SK-N-SH treated with all-trans-retinoic acid at 6 μM for 48 hours (cell line): ENCODE results near the gene TBC1D22B.

Source experiments
- ATAC-seq: fragments of 200-7000 bp; cut with Tn5 transposase; 3 replicates; pipeline ENCODE4 v1.9.1; 2020; ENCODE audit warnings: mild to moderate bottlenecking, moderate library complexity
- ARNTL ChIP-seq: fragments of 450-650 bp; formaldehyde crosslinking; IDR thresholded peaks from 2 replicates; pipeline ENCODE4 v1.5.0; 2020; ENCODE audit warnings: low read depth, mild to moderate bottlenecking, moderate library complexity, borderline replicate concordance
- BACH2 ChIP-seq: fragments of 250-450 bp; sonication (Bioruptor Pico); IDR thresholded peaks from 2 replicates; pipeline ENCODE4 v1.9.0; 2021; ENCODE audit warnings: mild to moderate bottlenecking, borderline replicate concordance
- CSDC2 ChIP-seq: fragments of 250-450 bp; sonication (Bioruptor Pico); IDR thresholded peaks from 2 replicates; pipeline ENCODE4 v1.5.0; 2020; ENCODE audit warnings: mild to moderate bottlenecking, moderate library complexity
- ESRRG ChIP-seq: fragments of 250-450 bp; sonication (Bioruptor Pico); IDR thresholded peaks from 2 replicates; pipeline ENCODE4 v1.6.1; 2021; ENCODE audit warnings: mild to moderate bottlenecking
- GLIS3 ChIP-seq: fragments of 250-450 bp; sonication (Bioruptor Pico); IDR thresholded peaks from 2 replicates; pipeline ENCODE4 v1.5.0; 2020; ENCODE audit warnings: mild to moderate bottlenecking, moderate library complexity
- ISL1 ChIP-seq: fragments of 250-450 bp; sonication (Bioruptor Pico); IDR thresholded peaks from 2 replicates; pipeline ENCODE4 v2.1.2; 2022; ENCODE audit warnings: mild to moderate bottlenecking, moderate library complexity
- OSR1 ChIP-seq: fragments of 250-450 bp; sonication (Bioruptor Pico); IDR thresholded peaks from 2 replicates; pipeline ENCODE4 v1.8.0; 2022; ENCODE audit warnings: moderate library complexity, mild to moderate bottlenecking, inconsistent platforms
- PPARA ChIP-seq: fragments of 250-450 bp; sonication (Bioruptor Pico); IDR thresholded peaks from 2 replicates; pipeline ENCODE4 v1.5.0; 2020; ENCODE audit warnings: mild to moderate bottlenecking, borderline replicate concordance
- RARB ChIP-seq: fragments of 250-450 bp; sonication (Bioruptor Pico); IDR thresholded peaks from 2 replicates; pipeline ENCODE4 v1.8.0; 2021; ENCODE audit warnings: mild to moderate bottlenecking, moderate library complexity
- SNAI2 ChIP-seq: fragments of 250-450 bp; sonication (Bioruptor Pico); IDR thresholded peaks from 2 replicates; pipeline ENCODE4 v1.5.0; 2020; ENCODE audit warnings: mild to moderate bottlenecking, moderate library complexity
- TCF4 ChIP-seq: fragments of 250-450 bp; sonication (Bioruptor Pico); IDR thresholded peaks from 2 replicates; pipeline ENCODE4 v1.8.0; 2021; ENCODE audit warnings: mild to moderate bottlenecking, moderate library complexity, borderline replicate concordance
- TOX ChIP-seq: fragments of 250-450 bp; sonication (Bioruptor Pico); IDR thresholded peaks from 2 replicates; pipeline ENCODE4 v1.8.0; 2021; ENCODE audit warnings: mild to moderate bottlenecking, moderate library complexity, borderline replicate concordance
- ZC3H10 ChIP-seq: fragments of 250-450 bp; sonication (Bioruptor Pico); IDR thresholded peaks from 2 replicates; pipeline ENCODE4 v1.5.1; 2021; ENCODE audit warnings: mild to moderate bottlenecking, moderate library complexity
- ZFP3 ChIP-seq: fragments of 250-450 bp; sonication (Bioruptor Pico); IDR thresholded peaks from 2 replicates; pipeline ENCODE4 v1.5.0; 2020; ENCODE audit warnings: mild to moderate bottlenecking, moderate library complexity
- ZFP30 ChIP-seq: fragments of 450-650 bp; formaldehyde crosslinking; IDR thresholded peaks from 2 replicates; pipeline ENCODE4 v1.5.0; 2022; ENCODE audit warnings: mild to moderate bottlenecking, moderate library complexity
- ZNF565 ChIP-seq: fragments of 450-650 bp; formaldehyde crosslinking; conservative IDR thresholded peaks from 2 replicates; pipeline ENCODE4 v1.5.0; 2020; ENCODE audit warnings: low read depth, mild to moderate bottlenecking, moderate library complexity
- ZNF70 ChIP-seq: fragments of 450-650 bp; formaldehyde crosslinking; IDR thresholded peaks from 2 replicates; pipeline ENCODE4 v1.5.0; 2020; ENCODE audit warnings: mild to moderate bottlenecking, moderate library complexity
- ZNF8 ChIP-seq: fragments of 450-650 bp; formaldehyde crosslinking; IDR thresholded peaks from 2 replicates; pipeline ENCODE4 v1.5.0; 2020; ENCODE audit warnings: mild to moderate bottlenecking, moderate library complexity
- TF ChIP-seq, protein P1 (sequence below): fragments of 250-450 bp; sonication (Bioruptor Pico); IDR thresholded peaks from 2 replicates; pipeline ENCODE4 v1.5.1; 2021; ENCODE audit warnings: mild to moderate bottlenecking, moderate library complexity
- TF ChIP-seq, protein P2 (sequence below): fragments of 250-450 bp; sonication (Bioruptor Pico); IDR thresholded peaks from 2 replicates; pipeline ENCODE4 v1.8.0; 2020; ENCODE audit warnings: mild to moderate bottlenecking, moderate library complexity, borderline replicate concordance
- TF ChIP-seq, protein P3 (sequence below): fragments of 250-450 bp; sonication (Bioruptor Pico); IDR thresholded peaks from 2 replicates; pipeline ENCODE4 v1.5.0; 2020; ENCODE audit warnings: mild to moderate bottlenecking, moderate library complexity
- TF ChIP-seq, protein P4 (sequence below): fragments of 250-450 bp; sonication (Bioruptor Pico); IDR thresholded peaks from 2 replicates; pipeline ENCODE4 v1.5.1; 2020; ENCODE audit warnings: low read depth, mild to moderate bottlenecking, moderate library complexity
- TF ChIP-seq, protein P5 (sequence below): fragments of 250-450 bp; sonication (Bioruptor Pico); IDR thresholded peaks from 2 replicates; pipeline ENCODE4 v1.8.0; 2021; ENCODE audit warnings: low read depth, mild to moderate bottlenecking, moderate library complexity, borderline replicate concordance

The TBC1D22B gene

DNA sequence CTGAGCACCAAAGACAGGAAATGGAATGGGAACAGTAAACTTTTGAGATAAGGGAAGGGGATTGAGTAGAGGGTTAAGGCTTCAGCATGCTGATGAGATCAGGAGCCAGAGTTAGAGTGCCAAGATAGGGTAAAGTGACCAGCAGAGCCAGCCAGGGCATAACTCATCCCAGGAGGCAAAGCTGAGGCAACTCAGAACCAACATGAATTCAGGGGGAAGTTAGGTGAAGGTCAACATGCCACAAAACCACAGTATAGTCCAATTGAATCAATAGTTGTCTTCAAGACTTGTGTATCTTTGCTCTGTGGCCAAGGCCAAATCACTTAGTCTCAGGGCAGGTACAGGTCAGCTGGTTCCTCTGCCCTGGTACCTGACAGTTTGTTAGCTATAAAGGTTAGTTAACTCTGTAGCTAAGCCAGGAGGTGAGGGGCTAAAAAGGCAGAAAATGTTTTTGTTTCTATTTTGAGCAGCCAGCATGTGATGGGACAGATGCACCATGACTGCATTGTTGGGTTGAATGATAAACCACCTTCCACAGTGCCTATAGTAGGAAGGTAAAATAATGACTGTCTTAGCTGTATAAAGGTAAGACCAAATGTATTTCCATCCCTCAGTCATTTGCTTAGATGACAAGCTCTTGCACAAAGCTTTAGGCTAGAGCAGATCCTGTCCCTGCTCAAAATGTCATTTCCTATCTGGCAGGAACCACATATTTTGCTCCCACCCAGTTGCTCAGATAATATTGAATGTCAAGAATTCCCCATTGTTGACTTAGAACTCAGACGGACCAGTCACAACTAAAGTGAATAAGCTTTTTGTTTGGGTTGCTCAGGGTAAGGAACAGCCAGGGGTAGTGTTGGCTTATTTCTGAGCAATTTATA is 112.0 kb downstream of the TBC1D22B start:
- ATAC-seq, result no peak
- TF ChIP-seq, protein P1, sequence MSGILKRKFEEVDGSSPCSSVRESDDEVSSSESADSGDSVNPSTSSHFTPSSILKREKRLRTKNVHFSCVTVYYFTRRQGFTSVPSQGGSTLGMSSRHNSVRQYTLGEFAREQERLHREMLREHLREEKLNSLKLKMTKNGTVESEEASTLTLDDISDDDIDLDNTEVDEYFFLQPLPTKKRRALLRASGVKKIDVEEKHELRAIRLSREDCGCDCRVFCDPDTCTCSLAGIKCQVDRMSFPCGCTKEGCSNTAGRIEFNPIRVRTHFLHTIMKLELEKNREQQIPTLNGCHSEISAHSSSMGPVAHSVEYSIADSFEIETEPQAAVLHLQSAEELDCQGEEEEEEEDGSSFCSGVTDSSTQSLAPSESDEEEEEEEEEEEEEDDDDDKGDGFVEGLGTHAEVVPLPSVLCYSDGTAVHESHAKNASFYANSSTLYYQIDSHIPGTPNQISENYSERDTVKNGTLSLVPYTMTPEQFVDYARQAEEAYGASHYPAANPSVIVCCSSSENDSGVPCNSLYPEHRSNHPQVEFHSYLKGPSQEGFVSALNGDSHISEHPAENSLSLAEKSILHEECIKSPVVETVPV (CRISPR knock-in tag), result no peak
- TF ChIP-seq ZNF70 (CRISPR knock-in tag) (no peak), ISL1 (CRISPR knock-in tag) (no peak), RARB (CRISPR knock-in tag) (no peak), ESRRG (CRISPR knock-in tag) (no peak), BACH2 (CRISPR knock-in tag) (no peak), SNAI2 (CRISPR knock-in tag) (no peak), ZFP30 (CRISPR knock-in tag) (no peak), PPARA (CRISPR knock-in tag) (no peak), ZC3H10 (no peak), OSR1 (no peak)
- TF ChIP-seq, protein P2, sequence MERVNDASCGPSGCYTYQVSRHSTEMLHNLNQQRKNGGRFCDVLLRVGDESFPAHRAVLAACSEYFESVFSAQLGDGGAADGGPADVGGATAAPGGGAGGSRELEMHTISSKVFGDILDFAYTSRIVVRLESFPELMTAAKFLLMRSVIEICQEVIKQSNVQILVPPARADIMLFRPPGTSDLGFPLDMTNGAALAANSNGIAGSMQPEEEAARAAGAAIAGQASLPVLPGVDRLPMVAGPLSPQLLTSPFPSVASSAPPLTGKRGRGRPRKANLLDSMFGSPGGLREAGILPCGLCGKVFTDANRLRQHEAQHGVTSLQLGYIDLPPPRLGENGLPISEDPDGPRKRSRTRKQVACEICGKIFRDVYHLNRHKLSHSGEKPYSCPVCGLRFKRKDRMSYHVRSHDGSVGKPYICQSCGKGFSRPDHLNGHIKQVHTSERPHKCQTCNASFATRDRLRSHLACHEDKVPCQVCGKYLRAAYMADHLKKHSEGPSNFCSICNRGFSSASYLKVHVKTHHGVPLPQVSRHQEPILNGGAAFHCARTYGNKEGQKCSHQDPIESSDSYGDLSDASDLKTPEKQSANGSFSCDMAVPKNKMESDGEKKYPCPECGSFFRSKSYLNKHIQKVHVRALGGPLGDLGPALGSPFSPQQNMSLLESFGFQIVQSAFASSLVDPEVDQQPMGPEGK, result no peak
- TF ChIP-seq, protein P3, sequence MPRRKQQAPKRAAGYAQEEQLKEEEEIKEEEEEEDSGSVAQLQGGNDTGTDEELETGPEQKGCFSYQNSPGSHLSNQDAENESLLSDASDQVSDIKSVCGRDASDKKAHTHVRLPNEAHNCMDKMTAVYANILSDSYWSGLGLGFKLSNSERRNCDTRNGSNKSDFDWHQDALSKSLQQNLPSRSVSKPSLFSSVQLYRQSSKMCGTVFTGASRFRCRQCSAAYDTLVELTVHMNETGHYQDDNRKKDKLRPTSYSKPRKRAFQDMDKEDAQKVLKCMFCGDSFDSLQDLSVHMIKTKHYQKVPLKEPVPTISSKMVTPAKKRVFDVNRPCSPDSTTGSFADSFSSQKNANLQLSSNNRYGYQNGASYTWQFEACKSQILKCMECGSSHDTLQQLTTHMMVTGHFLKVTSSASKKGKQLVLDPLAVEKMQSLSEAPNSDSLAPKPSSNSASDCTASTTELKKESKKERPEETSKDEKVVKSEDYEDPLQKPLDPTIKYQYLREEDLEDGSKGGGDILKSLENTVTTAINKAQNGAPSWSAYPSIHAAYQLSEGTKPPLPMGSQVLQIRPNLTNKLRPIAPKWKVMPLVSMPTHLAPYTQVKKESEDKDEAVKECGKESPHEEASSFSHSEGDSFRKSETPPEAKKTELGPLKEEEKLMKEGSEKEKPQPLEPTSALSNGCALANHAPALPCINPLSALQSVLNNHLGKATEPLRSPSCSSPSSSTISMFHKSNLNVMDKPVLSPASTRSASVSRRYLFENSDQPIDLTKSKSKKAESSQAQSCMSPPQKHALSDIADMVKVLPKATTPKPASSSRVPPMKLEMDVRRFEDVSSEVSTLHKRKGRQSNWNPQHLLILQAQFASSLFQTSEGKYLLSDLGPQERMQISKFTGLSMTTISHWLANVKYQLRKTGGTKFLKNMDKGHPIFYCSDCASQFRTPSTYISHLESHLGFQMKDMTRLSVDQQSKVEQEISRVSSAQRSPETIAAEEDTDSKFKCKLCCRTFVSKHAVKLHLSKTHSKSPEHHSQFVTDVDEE (CRISPR knock-in tag), result no peak
- TF ChIP-seq, protein P4, sequence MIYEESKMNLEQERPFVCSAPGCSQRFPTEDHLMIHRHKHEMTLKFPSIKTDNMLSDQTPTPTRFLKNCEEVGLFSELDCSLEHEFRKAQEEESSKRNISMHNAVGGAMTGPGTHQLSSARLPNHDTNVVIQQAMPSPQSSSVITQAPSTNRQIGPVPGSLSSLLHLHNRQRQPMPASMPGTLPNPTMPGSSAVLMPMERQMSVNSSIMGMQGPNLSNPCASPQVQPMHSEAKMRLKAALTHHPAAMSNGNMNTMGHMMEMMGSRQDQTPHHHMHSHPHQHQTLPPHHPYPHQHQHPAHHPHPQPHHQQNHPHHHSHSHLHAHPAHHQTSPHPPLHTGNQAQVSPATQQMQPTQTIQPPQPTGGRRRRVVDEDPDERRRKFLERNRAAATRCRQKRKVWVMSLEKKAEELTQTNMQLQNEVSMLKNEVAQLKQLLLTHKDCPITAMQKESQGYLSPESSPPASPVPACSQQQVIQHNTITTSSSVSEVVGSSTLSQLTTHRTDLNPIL (CRISPR knock-in tag), result no peak
- TF ChIP-seq, protein P5, sequence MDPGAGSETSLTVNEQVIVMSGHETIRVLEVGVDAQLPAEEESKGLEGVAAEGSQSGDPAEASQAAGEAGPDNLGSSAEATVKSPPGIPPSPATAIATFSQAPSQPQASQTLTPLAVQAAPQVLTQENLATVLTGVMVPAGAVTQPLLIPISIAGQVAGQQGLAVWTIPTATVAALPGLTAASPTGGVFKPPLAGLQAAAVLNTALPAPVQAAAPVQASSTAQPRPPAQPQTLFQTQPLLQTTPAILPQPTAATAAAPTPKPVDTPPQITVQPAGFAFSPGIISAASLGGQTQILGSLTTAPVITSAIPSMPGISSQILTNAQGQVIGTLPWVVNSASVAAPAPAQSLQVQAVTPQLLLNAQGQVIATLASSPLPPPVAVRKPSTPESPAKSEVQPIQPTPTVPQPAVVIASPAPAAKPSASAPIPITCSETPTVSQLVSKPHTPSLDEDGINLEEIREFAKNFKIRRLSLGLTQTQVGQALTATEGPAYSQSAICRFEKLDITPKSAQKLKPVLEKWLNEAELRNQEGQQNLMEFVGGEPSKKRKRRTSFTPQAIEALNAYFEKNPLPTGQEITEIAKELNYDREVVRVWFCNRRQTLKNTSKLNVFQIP (CRISPR knock-in tag), result no peak

DNA sequence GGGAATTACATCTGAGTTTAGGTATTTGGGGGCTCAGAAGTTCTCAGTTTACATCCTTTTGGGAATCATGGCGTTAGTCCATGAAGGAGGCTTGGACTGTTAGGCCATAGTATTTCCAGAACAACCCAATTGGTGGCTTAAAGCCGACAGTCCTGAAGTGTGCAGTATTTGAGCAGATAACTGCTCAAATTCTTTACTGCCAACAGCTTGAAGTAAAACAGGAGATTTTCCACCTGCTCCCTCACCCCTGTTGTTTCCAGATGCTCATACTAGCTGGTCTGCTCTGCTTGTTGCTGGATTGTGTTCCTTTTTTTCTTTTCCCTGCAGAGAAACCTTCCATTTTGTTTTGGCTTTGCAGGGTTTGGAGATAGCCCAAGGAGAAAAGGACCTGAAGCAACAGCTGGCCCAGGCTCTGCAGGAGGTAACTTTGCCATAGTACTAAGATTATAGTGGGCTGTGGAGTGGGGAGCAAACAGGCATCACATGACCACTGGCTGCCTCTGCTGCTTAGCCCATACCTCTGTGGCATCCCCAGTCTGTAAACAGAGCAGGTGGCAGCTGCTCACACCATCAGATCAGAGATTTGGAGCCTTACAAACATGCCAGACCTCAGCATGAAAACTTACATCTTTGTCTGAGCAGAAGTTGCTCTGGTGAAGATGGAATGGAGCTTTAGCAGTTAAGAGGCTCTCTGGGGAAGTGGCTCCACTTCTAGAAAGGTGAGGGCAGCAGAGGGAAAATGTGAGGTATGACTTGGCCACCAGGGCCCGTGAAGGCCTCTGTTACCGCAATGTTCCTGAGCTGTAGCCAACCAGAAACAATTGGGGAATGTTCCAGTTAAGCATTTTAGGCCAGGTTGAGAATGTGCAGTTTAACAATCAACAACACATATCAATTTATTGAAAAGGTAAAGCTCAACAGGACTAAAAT is 113.8 kb downstream of the TBC1D22B start:
- TF ChIP-seq TCF4 (CRISPR knock-in tag) (no peak), ZNF565 (CRISPR knock-in tag) (no peak), PPARA (CRISPR knock-in tag) (no peak), ESRRG (CRISPR knock-in tag) (no peak), OSR1 (no peak), ISL1 (CRISPR knock-in tag) (no peak), SNAI2 (CRISPR knock-in tag) (no peak), CSDC2 (CRISPR knock-in tag) (no peak), ZFP3 (no peak), ZNF8 (CRISPR knock-in tag) (no peak), ARNTL (no peak), ZC3H10 (no peak), GLIS3 (CRISPR knock-in tag) (no peak), TOX (CRISPR knock-in tag) (no peak)
- TF ChIP-seq, protein P4 (CRISPR knock-in tag), result no peak
- TF ChIP-seq, protein P1 (CRISPR knock-in tag), result no peak
- TF ChIP-seq, protein P2, result no peak
- TF ChIP-seq, all 23 proteins: peak for 0
- no peak for ATAC-seq
